Activated CD8-positive, alpha-beta memory T cell treated with anti-CD3 and anti-CD28 coated beads, Interleukin-2, amount 50 U/mL, for 4 hours (primary cell): ENCODE results near the gene RPS6KL1.

Experiments used
- DNase-seq: peaks from one replicate; pipeline ENCODE4 v3.0.0-alpha.2; 2020

RPS6KL1 gene

GRCh38 chr14:74881431-74882102, 41.5 kb downstream of the RPS6KL1 start, which contains the start of gene DLST:
Gene DLST (plus strand): TSS chr14:74881916. CDS start chr14:74881954, 38 bp downstream.
- DNase-seq = peak; percentile 83

GRCh38 chr14:74879427-74880182, 43.5 kb downstream of the RPS6KL1 start:
- no peak for DNase-seq

GRCh38 chr14:74875941-74876913, 46.8 kb downstream of the RPS6KL1 start, which contains the start of gene PROX2:
Gene PROX2 (minus strand): TSS chr14:74876145. CDS start chr14:74863834, 12,311 bp downstream.
- peak; percentile 23 for DNase-seq

GRCh38 chr14:74875204-74875603, 47.9 kb downstream of the RPS6KL1 start:
- no peak for DNase-seq

GRCh38 chr14:74871819-74872218, 51.2 kb downstream of the RPS6KL1 start:
- no peak for DNase-seq

GRCh38 chr14:74868739-74869138, 54.3 kb downstream of the RPS6KL1 start:
- no peak for DNase-seq

- peak; percentile 49 for DNase-seq
Measured at GRCh38 chr14:74867673-74868072, 55.4 kb downstream of the RPS6KL1 start.

GRCh38 chr14:74866708-74867389, 56.2 kb downstream of the RPS6KL1 start:
- no peak for DNase-seq

- DNase-seq = no peak
Measured at GRCh38 chr14:74865156-74865555, 57.9 kb downstream of the RPS6KL1 start.

- DNase-seq = no peak
Measured at GRCh38 chr14:74864198-74864597, 58.9 kb downstream of the RPS6KL1 start.

- DNase-seq = no peak
Measured at GRCh38 chr14:74863274-74863673, 59.8 kb downstream of the RPS6KL1 start.

- DNase-seq = no peak
Measured at GRCh38 chr14:74861734-74862090, 61.3 kb downstream of the RPS6KL1 start.

- DNase-seq = peak; percentile 94
Measured at GRCh38 chr14:74860899-74861733, 61.9 kb downstream of the RPS6KL1 start.

GRCh38 chr14:74859757-74860552, 63.1 kb downstream of the RPS6KL1 start:
- DNase-seq = no peak

GRCh38 chr14:74858022-74858421, 65.0 kb downstream of the RPS6KL1 start:
- DNase-seq = no peak

GRCh38 chr14:74856366-74856765, 66.7 kb downstream of the RPS6KL1 start:
- no peak for DNase-seq

GRCh38 chr14:74855945-74856344, 67.1 kb downstream of the RPS6KL1 start:
- DNase-seq = no peak

GRCh38 chr14:74855021-74855420, 68.0 kb downstream of the RPS6KL1 start:
- no peak for DNase-seq
